KOPT-K1 (cell line): ENCODE results near the gene STEAP1B.
"Not testable (repeated sequence)": the region's sequence is repeated elsewhere in the genome, so short reads cannot be mapped to it uniquely, and the experiment has no call there.

Source experiments
- H3K27ac ChIP-seq: fragments of 200-600 bp; sonication (generic); 2 replicates; pipeline ENCODE4 v1.5.1; 2016; ENCODE audit warnings: antibody characterized with exemption, mild to moderate bottlenecking, low read depth, low read length; ENCODE audit not compliant: poor library complexity, severe bottlenecking
- H3K36me3 ChIP-seq: fragments of 200-600 bp; sonication (generic); 2 replicates; pipeline ENCODE4 v1.5.1; 2017; ENCODE audit warnings: antibody characterized with exemption, mild to moderate bottlenecking, low read length, moderate library complexity; ENCODE audit not compliant: insufficient read depth
- H3K9me3 ChIP-seq: fragments of 200-600 bp; sonication (generic); 2 replicates; pipeline ENCODE4 v1.5.1; 2017; ENCODE audit warnings: antibody characterized with exemption, low read length, mild to moderate bottlenecking; ENCODE audit not compliant: insufficient read depth, poor library complexity, severe bottlenecking

STEAP1B gene

GRCh38 chr7:22514963-22515362 lies 15.0 kb upstream of the STEAP1B start:
- not testable (repeated sequence) for H3K36me3 ChIP-seq, H3K9me3 ChIP-seq, H3K27ac ChIP-seq

DNA sequence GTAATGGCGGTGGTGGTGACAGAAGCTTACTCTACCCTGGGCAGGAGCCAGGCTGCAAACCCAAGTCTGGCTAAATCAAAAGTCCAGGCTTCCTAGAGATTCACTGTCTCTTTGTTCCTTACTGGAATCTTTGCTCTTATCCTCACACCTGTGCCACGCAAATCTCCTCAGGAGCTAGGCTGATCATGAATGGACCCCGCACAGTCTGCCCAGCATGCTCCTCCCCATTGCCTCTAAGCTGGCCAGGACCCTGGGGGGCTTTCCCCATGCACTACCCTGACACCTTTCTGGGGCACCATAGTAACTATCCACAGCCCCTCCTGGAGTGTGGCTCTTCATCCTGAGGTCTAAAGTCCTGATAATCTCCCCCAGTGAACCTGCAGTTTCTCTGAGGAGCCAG lies 7.3 kb upstream of the STEAP1B start:
- H3K27ac ChIP-seq, H3K9me3 ChIP-seq, H3K36me3 ChIP-seq: not testable (repeated sequence)

DNA sequence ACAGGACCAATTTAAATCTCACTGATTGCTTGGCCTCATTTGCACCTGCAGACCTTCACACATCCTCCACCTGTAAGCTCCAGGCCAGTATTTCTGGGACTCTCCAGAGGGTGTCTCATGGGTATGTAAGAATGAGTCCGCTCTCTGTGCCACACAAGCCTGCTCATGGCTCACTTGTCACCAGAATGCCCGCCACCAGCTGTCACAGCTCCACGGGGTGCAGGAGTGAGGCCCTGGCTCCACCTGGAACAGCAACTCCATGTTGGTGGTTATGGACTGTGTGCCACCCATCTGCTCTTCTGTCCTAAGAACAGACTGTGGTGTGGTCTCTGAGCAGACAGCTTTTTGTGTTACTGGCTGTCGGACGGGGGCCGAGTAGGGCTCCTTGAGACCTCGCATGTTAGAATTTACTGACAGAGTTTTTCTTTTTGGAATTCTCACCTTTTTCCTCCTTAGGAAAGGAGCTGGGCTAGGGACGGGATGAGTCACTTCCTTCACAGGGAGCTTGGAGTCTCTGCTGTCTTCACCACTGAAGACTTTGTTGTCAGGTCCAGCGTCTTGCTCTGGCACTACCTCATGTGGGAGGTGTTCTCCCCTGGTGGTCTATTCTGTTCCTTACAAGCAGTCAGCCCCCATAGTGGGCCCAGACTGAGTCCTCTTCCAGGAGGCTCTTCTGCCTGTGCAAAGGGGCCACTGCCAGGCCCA lies 6.5 kb upstream of the STEAP1B start:
- not testable (repeated sequence) for H3K36me3 ChIP-seq, H3K9me3 ChIP-seq

GRCh38 chr7:22504519-22504918 lies 4.5 kb upstream of the STEAP1B start:
- H3K36me3 ChIP-seq, H3K9me3 ChIP-seq, H3K27ac ChIP-seq: not testable (repeated sequence)

More for the DNA sequence above, 6.5 kb upstream of the STEAP1B start:
- H3K27ac ChIP-seq: not testable (repeated sequence)

DNA sequence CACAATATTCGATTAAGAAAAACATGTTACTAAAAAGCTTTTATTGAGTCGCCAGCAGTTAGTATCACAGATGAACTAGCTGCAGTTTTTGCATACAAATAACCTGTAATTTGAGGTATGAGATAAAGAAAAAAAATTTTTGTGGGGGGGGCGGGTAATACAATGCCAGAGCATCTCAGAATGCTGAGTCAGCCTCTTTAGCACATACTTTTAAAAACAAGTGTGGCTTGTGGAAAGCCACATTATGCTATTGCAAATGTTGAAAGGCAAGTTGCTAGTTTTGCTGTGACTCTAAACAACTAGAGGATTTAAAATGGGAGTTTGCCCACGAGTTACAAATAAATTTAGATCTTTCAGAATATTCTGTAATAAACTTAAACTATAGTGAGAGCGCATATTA lies 2.1 kb upstream of the STEAP1B start:
- not testable (repeated sequence) for H3K9me3 ChIP-seq, H3K27ac ChIP-seq

DNA sequence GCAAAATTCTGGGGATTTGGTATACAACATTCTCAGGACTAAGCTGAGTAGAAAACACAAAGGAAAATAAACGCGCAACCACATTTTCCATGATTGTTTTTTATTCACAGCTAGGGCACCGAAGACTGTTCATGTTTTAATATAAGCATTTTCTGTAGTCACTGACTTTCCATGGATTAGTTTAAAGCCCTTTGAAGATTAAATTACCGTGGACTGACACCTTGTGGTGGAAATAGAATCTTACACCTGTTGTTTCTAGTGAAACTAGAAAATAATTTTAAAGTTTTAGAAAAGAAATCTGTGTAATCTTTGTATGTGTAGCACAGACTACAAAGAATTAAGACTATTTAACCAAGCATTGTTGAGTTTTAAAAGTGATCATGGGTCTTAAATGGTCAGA lies 1.3 kb upstream of the STEAP1B start:
- not testable (repeated sequence) for H3K9me3 ChIP-seq, H3K36me3 ChIP-seq, H3K27ac ChIP-seq

More for the DNA sequence above, 2.1 kb upstream of the STEAP1B start:
- H3K36me3 ChIP-seq: not testable (repeated sequence)

GRCh38 chr7:22499044-22499443 lies 944 bp downstream of the STEAP1B start:
- no peak overlapping the region for H3K27ac ChIP-seq
- no peaks in the 10 kb centered on the region for H3K36me3 ChIP-seq
- no peaks in the 10 kb centered on the region for H3K9me3 ChIP-seq

GRCh38 chr7:22496912-22497311 lies 3.1 kb downstream of the STEAP1B start:
- not testable (repeated sequence) for H3K27ac ChIP-seq, H3K36me3 ChIP-seq, H3K9me3 ChIP-seq

DNA sequence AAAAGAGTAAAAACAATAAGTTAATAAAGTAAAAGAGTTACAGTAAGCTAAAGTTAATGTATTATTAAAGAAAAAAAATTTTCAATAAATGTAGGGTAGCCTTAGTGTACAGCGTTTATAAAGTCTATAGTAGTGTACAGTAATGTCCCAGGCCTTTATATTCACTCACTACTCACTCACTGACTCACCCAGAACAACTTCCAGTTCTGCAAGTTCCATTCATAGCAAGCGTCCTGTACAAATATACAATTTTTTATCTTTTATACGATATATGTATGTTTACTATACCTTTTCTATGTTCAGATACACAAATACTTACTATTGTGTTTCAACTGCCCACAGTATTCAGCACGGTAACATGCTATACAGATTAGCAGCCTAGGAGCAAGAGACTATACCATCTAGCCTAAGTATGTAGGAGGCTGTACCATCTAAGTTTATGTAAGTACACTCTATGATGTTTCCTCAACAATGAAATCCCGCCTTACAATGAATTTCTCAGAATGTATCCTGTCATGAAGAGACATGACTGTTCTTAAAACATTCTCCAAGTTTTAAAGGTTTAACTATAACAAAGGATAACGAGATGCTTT lies 3.6 kb downstream of the STEAP1B start:
- not testable (repeated sequence) for H3K27ac ChIP-seq, H3K36me3 ChIP-seq, H3K9me3 ChIP-seq

- not testable (repeated sequence) for H3K27ac ChIP-seq, H3K9me3 ChIP-seq, H3K36me3 ChIP-seq
Measured at GRCh38 chr7:22493160-22493925, 6.6 kb downstream of the STEAP1B start.

DNA sequence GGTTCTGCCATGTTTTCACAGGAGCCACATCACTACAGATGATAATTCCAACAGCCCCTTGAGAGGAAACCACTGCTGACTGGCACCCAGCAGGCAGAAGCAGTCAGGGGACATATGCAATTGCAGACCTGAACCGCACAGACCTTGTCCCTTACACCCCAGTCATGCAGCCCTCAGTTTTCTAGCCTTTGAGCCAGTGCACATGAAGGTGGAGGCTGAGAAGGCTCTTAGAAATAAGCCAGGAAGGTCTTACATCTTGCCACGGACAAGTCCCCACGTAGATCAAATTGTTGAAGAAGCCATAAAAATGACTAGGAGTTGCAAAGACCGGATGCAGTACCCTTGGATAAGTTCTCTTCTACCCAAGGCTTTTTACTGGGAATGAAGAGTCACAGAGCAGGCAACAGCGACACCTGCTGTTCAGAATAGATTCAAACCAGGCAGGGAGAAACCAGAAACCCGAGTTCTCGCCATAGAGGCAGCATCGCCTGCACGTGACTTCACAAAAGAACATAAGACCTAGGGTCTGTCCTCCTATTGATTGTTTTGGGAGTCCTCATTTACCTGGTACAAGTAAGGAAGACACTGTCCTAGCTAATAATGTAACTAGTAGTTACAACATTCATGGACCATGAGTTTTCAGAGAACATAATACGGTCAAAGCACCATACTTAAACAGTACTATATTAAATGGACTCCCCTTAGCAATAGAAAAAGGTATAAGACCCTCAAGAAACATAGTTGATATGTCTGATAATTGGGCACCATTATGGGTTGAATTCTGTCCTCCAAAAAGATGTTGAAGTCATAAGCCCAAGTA lies 11.1 kb downstream of the STEAP1B start:
- Histone ChIP-seq H3K27ac (no peak overlapping the region), H3K36me3 (no peaks in the 10 kb centered on the region), H3K9me3 (no peaks in the 10 kb centered on the region)

DNA sequence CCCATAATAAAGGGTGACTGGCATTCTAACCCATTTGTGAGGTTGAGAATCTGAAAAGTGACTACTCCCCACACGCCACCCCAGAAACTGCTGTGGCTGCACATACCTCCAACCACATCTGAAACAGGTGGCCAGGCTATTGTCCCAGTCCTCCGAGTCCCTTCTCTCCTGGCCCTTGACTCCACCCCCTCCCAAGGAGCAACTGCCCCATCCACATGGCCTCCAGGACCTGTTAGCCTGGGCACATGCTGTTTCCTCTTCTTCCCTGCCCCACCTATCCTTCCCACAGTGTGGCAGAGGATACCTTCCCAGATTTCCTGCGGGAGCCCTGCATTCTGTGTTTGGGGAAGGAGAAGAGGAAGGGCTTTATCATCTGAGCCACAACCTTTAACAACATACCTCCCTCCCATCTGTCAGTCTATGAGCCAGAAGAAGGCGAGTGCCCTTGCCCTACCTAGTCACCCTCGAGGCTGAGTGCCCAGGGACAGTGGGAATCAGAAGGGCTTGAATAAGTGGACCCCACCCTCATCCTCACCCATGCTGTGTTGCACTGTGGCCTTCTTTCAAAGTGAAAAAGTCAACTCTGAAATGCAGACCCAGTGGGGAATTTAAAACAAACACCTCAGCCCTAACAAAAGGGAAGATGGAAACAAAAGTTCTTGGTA lies 11.9 kb downstream of the STEAP1B start:
- Histone ChIP-seq H3K27ac (no peak overlapping the region), H3K9me3 (no peaks in the 10 kb centered on the region), H3K36me3 (no peaks in the 10 kb centered on the region)

DNA sequence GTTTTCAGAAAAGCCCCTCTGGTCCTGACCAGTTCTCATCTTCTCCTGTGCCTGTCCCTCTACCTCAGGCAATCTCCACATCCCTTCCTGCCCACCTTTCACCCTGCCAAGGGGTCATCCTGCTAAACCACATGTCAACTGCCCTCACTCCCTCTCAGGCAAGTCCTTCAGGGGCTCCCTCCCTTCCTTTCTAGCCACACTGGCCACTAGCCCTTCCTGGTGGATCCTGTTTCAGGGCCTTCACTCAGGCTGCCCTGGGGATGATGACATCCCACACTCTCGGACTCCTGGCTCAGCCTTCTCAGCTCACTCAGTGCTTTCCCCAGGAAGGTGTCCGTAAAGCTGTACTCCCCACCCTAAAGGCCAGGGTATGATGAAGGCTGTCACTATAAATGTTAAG lies 13.4 kb downstream of the STEAP1B start:
- Histone ChIP-seq H3K27ac (no peak overlapping the region), H3K36me3 (no peaks in the 10 kb centered on the region), H3K9me3 (no peaks in the 10 kb centered on the region)

DNA sequence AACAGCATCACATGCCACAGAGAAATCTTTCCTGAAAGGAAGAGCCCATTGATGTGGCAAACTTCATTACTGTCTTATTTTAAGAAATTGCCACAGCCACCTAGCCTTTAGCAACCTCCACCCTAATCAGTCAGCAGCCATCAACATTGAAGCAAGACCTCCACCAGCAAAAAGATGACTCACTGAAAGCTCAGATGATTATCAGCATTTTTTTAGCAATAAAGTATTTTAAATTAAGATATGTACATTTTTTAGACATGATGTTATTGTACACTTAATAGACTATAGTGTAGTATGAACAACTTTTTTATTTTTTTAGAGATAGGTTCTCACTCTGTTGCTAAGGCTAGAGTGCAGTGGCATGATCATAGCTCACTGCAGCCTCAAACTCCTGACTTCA lies 14.8 kb downstream of the STEAP1B start:
- H3K9me3 ChIP-seq: no peaks in the 10 kb centered on the region
- no peak overlapping the region for H3K27ac ChIP-seq
- no peaks in the 10 kb centered on the region for H3K36me3 ChIP-seq

GRCh38 chr7:22482503-22482902 lies 17.5 kb downstream of the STEAP1B start:
- Histone ChIP-seq H3K36me3 (no peaks in the 10 kb centered on the region), H3K27ac (no peak overlapping the region), H3K9me3 (no peaks in the 10 kb centered on the region)
